ENCODE data around the gene PITPNM3. TPM values are rescaled to one million over a fixed set of nuclear protein-coding genes. Genes with fewer than 3 reads are reported as not detected.

Gene PITPNM3
- total RNA-seq, 1 donor from 2014 or later: 1.3 TPM

GRCh38 chr17:6464446-6465041 lies 91.8 kb downstream of the PITPNM3 start:
- no peak for DNase-seq (ENCODE audit: low read depth)
- no peak for TF ChIP-seq CTCF (conservative IDR thresholded peaks at IDR 0.05; ENCODE audit: low read depth, low read length)

GRCh38 chr17:6463616-6464445 lies 92.5 kb downstream of the PITPNM3 start:
- TF ChIP-seq CTCF (conservative IDR thresholded peaks at IDR 0.05; ENCODE audit: low read depth, low read length): no peak
- no peak overlapping the region for H3K4me3 ChIP-seq (ENCODE audit: low read depth, low read length)
- DNase-seq (ENCODE audit: low read depth): no peak

More at GRCh38 chr17:6464446-6465041, 91.8 kb downstream of the PITPNM3 start:
- H3K4me3 ChIP-seq (ENCODE audit: low read depth, low read length): no peak overlapping the region

GRCh38 chr17:6462692-6463091 lies 93.7 kb downstream of the PITPNM3 start:
- no peak for DNase-seq (ENCODE audit: low read depth)
- no peak overlapping the region for H3K4me3 ChIP-seq (ENCODE audit: low read depth, low read length)
- no peak for TF ChIP-seq CTCF (conservative IDR thresholded peaks at IDR 0.05; ENCODE audit: low read depth, low read length)

GRCh38 chr17:6461792-6462524 lies 94.4 kb downstream of the PITPNM3 start:
- no peak for DNase-seq (ENCODE audit: low read depth)
- no peak overlapping the region for H3K4me3 ChIP-seq (ENCODE audit: low read depth, low read length)
- TF ChIP-seq CTCF (conservative IDR thresholded peaks at IDR 0.05; ENCODE audit: low read depth, low read length): no peak

GRCh38 chr17:6461246-6461645 lies 95.1 kb downstream of the PITPNM3 start:
- H3K4me3 ChIP-seq (ENCODE audit: low read depth, low read length): no peak overlapping the region
- TF ChIP-seq CTCF (conservative IDR thresholded peaks at IDR 0.05; ENCODE audit: low read depth, low read length): no peak
- DNase-seq (ENCODE audit: low read depth): no peak

GRCh38 chr17:6460531-6461161 lies 95.7 kb downstream of the PITPNM3 start:
- DNase-seq (ENCODE audit: low read depth): no peak
- TF ChIP-seq CTCF (conservative IDR thresholded peaks at IDR 0.05; ENCODE audit: low read depth, low read length): no peak
- no peak overlapping the region for H3K4me3 ChIP-seq (ENCODE audit: low read depth, low read length)
